GM12878 (cell line): Measurements from ENCODE around the gene HSCB. TPM values are rescaled to one million over a fixed set of nuclear protein-coding genes. Genes with fewer than 3 reads are reported as not detected.

Source experiments
- ATAC-seq: fragments of 200-7000 bp; cut with Tn5 transposase; 3 replicates; pipeline ENCODE4 v1.9.1; 2020; ENCODE audit warnings: mild to moderate bottlenecking, moderate library complexity
- BruUV-seq: library from RNA; stranded (reverse); fragments of 400-500 nt; replicated peaks from 2 replicates; lab custom pipeline; 2021; lab: Mats Ljungman, UMichigan
- CTCF ChIA-PET: fragments of 300-600 bp; sonication (Branson Sonifier 250); formaldehyde crosslinking; extraction: SDS; loops from one replicate; lab custom pipeline; 2021; ENCODE audit warnings: inconsistent platforms; lab: Yijun Ruan, JAX
- POLR2A ChIA-PET: fragments of 350-600 bp; formaldehyde crosslinking; extraction: SDS; loops from one replicate; lab custom pipeline; 2021; ENCODE audit warnings: inconsistent platforms; lab: Charles Lee
- RAD21 ChIA-PET: fragments of 300-600 bp; sonication (Branson Sonifier 250); formaldehyde crosslinking; loops from one replicate; lab custom pipeline; 2023; ENCODE audit warnings: antibody characterized with exemption; ENCODE audit not compliant: unreplicated experiment; lab: Charles Lee
- SMC1A ChIA-PET: fragments of 300-600 bp; sonication (Branson Sonifier 250); formaldehyde crosslinking; loops from one replicate; lab custom pipeline; 2023; ENCODE audit not compliant: unreplicated experiment, uncharacterized antibody; lab: Charles Lee
- DNase-seq: peaks from one replicate; pipeline ENCODE4 v3.0.0-alpha.2; 2011; ENCODE audit warnings: low read depth, low spot score
- FAIRE-seq: peaks from 3 replicates; lab custom pipeline; 2011; peaks lifted over from hg19 to GRCh38; lab: Jason Lieb, UNC
- H2AFZ ChIP-seq: 2 replicates; pipeline ENCODE4 v1.6.0; 2011; ENCODE audit warnings: low read depth, low read length, control low read depth; ENCODE audit not compliant: control insufficient read depth
- H3K27ac ChIP-seq: 2 replicates; pipeline ENCODE4 v1.5.1; 2011; ENCODE audit warnings: control low read depth; ENCODE audit not compliant: control insufficient read depth, insufficient read depth
- H3K27me3 ChIP-seq, 2 experiments: replicated peaks in 1 of 2; 2 replicates each; pipeline versions ENCODE4 v1.6.0 to v1.6.1; 2011; ENCODE audit warnings: low read length in 1 of 2; ENCODE audit not compliant: control insufficient read depth in 2 of 2, insufficient read depth in 2 of 2
- H3K36me3 ChIP-seq, 2 experiments: 2 replicates each; pipeline ENCODE4 v1.5.1; 2011; ENCODE audit warnings: low read length in 1 of 2; ENCODE audit not compliant: control insufficient read depth in 2 of 2, insufficient read depth in 2 of 2
- H3K4me1 ChIP-seq: 2 replicates; pipeline ENCODE4 v1.6.1; 2011; ENCODE audit warnings: mild to moderate bottlenecking, low read length, moderate library complexity, mixed read lengths; ENCODE audit not compliant: control insufficient read depth, insufficient read depth
- H3K4me2 ChIP-seq: 2 replicates; pipeline ENCODE4 v1.6.0; 2011; ENCODE audit warnings: control low read depth; ENCODE audit not compliant: control insufficient read depth, insufficient read depth
- H3K4me3 ChIP-seq: fragments of 200-600 bp; sonication (generic); 2 replicates; pipeline ENCODE4 v1.5.1; 2016
- H3K79me2 ChIP-seq: 2 replicates; pipeline ENCODE4 v1.6.0; 2011; ENCODE audit warnings: low read length; ENCODE audit not compliant: control insufficient read depth, insufficient read depth
- H3K9ac ChIP-seq: 2 replicates; pipeline ENCODE4 v1.8.0; 2011; ENCODE audit warnings: low read length, control low read depth, mixed read lengths; ENCODE audit not compliant: control insufficient read depth, insufficient read depth
- H3K9me3 ChIP-seq: replicated peaks from 3 replicates; pipeline ENCODE4 v1.5.1; 2011; ENCODE audit warnings: mild to moderate bottlenecking, low read length; ENCODE audit not compliant: control insufficient read depth, insufficient read depth
- H4K20me1 ChIP-seq: 2 replicates; pipeline ENCODE4 v1.6.0; 2011; ENCODE audit not compliant: control insufficient read depth, insufficient read depth
- CUX1 ChIP-seq: IDR thresholded peaks from 2 replicates; pipeline ENCODE4 v1.6.1; 2012; ENCODE audit warnings: improper control_type of control experiment, low read depth, low read length; ENCODE audit not compliant: insufficient replicate concordance
- ETV6 ChIP-seq, 2 experiments: fragments of 450-650 bp in 1 of 2; IDR thresholded peaks in 1 of 2; conservative IDR thresholded peaks in 1 of 2; 2 replicates each; pipeline ENCODE4 v1.6.1; 2014; ENCODE audit warnings: antibody characterized with exemption in 1 of 2, borderline replicate concordance in 1 of 2, low read depth in 1 of 2, mild to moderate bottlenecking in 1 of 2, moderate library complexity in 1 of 2
- HDAC2 ChIP-seq: fragments of 200-600 bp; sonication (generic); IDR thresholded peaks from 2 replicates; pipeline ENCODE4 v1.6.1; 2017
- HDGF ChIP-seq: fragments of 450-650 bp; IDR thresholded peaks from 2 replicates; pipeline ENCODE4 v1.6.1; 2016; ENCODE audit warnings: antibody characterized with exemption
- MEF2A ChIP-seq: IDR thresholded peaks from 2 replicates; pipeline ENCODE4 v1.6.1; 2011; ENCODE audit warnings: low read depth, mild to moderate bottlenecking, low read length, moderate library complexity; ENCODE audit not compliant: insufficient read depth
- PBX3 ChIP-seq: IDR thresholded peaks from 2 replicates; pipeline ENCODE4 v1.6.1; 2011; ENCODE audit warnings: mild to moderate bottlenecking, low read depth, low read length, moderate library complexity; ENCODE audit not compliant: insufficient replicate concordance
- RCOR1 ChIP-seq: conservative IDR thresholded peaks from 2 replicates; pipeline ENCODE4 v1.6.1; 2012; ENCODE audit warnings: low read depth, low read length, improper control_type of control experiment
- RFX5 ChIP-seq: IDR thresholded peaks from 2 replicates; pipeline ENCODE4 v1.6.1; 2011; ENCODE audit warnings: low read depth, low read length, improper control_type of control experiment
- SMAD5 ChIP-seq: IDR thresholded peaks from 2 replicates; pipeline ENCODE4 v1.6.1; 2016; ENCODE audit warnings: antibody characterized with exemption, low read depth
- SRF ChIP-seq, 2 experiments: IDR thresholded peaks; 2 replicates each; pipeline ENCODE4 v1.6.1; 2011; ENCODE audit warnings: low read depth in 2 of 2, low read length in 2 of 2, mild to moderate bottlenecking in 1 of 2, moderate library complexity in 1 of 2
- ZNF274 ChIP-seq: IDR thresholded peaks from one replicate; pipeline ENCODE4 v1.8.0; 2011; ENCODE audit not compliant: insufficient read length, insufficient read depth
- WGBS: methylation state at CpG from one replicate; pipeline ENCODE4 v1.1.6; 2016; ENCODE audit warnings: low lambda C conversion rate; ENCODE audit not compliant: insufficient replicate concordance, insufficient coverage; ENCODE audit errors: missing lambda C conversion rate; 5-methylcytosine and 5-hydroxymethylcytosine counted together
- in situ Hi-C: fragments of 300-500 bp; cut with MboI; formaldehyde crosslinking; loops from 9 replicates; pipeline ENCODE4 v1.14.3; 2018; ENCODE audit warnings: mixed read lengths
- intact Hi-C: fragments of 100-400 bp; cut with micrococcal nuclease; formaldehyde crosslinking; loops from one replicate; pipeline ENCODE4 v1.14.2; 2022; ENCODE audit not compliant: unreplicated experiment
- polyA plus RNA-seq, 11 experiments: library from polyadenylated mRNA; depleted of rRNA in 4 of 11; unstranded in 6 of 11; stranded (reverse) in 5 of 11; fragments of >200 nt; fragmentation: Nextera tagmentation in 4 of 11; fragmentation: Illumina TruSeq in 1 of 11; extraction: Ambion mirVana in 4 of 11; extraction: Trizol in 1 of 11; gene quantifications; 1 replicate in 1 of 11; 2 replicates in 10 of 11; pipeline versions ENCODE4 v1.2.1 to v1.2.3, GENCODE V29; 2011 to 2016; ENCODE audit warnings: inconsistent platforms in 2 of 11, missing spikeins in 2 of 11, low read depth in 1 of 11
- total RNA-seq, 4 experiments: library from RNA; depleted of rRNA in 3 of 4; stranded (reverse); fragments of >200 nt in 3 of 4; fragmentation: Illumina TruSeq in 1 of 4; extraction: Trizol in 1 of 4; gene quantifications; 2 replicates each; pipeline versions ENCODE4 v1.2.1 to v1.2.3, GENCODE V29; 2013 to 2021

HSCB gene
- total and polyA plus RNA-seq, 10 of the 15 experiments (the other 5 are each of a cell fraction or from before 2014, with no cell fraction given) = 10.6 to 28.4 (median 20.8) TPM

GRCh38 chr22:28702891-28703290 is 38.9 kb upstream of the HSCB start:
- intact Hi-C loops = no loop called here
- Histone ChIP-seq H3K79me2 (no peaks in the 10 kb centered on the region), H3K27me3 (no peaks in the 10 kb centered on the region), H3K9ac (no peak overlapping the region), H3K27ac (no peak overlapping the region), H3K4me3 (no peak overlapping the region), H3K9me3 (no peaks in the 10 kb centered on the region), H4K20me1 (no peaks in the 10 kb centered on the region), H3K4me1 (peaks cover 4% of the 10 kb centered on the region; the same call in 1 of the 2 replicates), H2AFZ (no peak overlapping the region), H3K36me3 (peaks cover 2 to 3% of the 10 kb centered on the region in 2 experiments; a peak in 3 of 4 replicates), H3K4me2 (no peak overlapping the region)
- FAIRE-seq = no peak
- ATAC-seq = no peak
- ChIA-PET RAD21 (no interaction called here), SMC1A (no interaction called here), POLR2A (no interaction called here), CTCF (no interaction called here)
- TF ChIP-seq SRF (IDR thresholded peaks at IDR 0.05; ENCODE audit: low read depth in 2 of 2, low read length in 2 of 2) (no peak), HDGF (no peak), PBX3 (no peak), ZNF274 (no peak), RCOR1 (no peak)
- WGBS = 97% methylated on average over 2 of the region's 2 CpGs
- no peak for DNase-seq
- no TSS peak for BruUV-seq
- in situ Hi-C loops = no loop called here

GRCh38 chr22:28703436-28703835 is 38.4 kb upstream of the HSCB start:
- H3K4me1 ChIP-seq = peaks cover 4% of the 10 kb centered on the region; the same call in 1 of the 2 replicates
- H2AFZ ChIP-seq = no peak overlapping the region
- ChIA-PET SMC1A (no interaction called here), CTCF (interaction anchor here (0.7 kb wide), 1 partner anchor 101 kb away, joined by 3 read pairs; no protein-coding TSS in a partner anchor), POLR2A (no interaction called here), RAD21 (no interaction called here)
- H4K20me1 ChIP-seq = no peaks in the 10 kb centered on the region
- BruUV-seq = no TSS peak
- H3K27ac ChIP-seq = no peak overlapping the region
- H3K4me2 ChIP-seq = no peak overlapping the region
- intact Hi-C loops (no loop called here), in situ Hi-C loops (no loop called here)
- peaks cover 2 to 3% of the 10 kb centered on the region in 2 experiments; a peak in 3 of 4 replicates for H3K36me3 ChIP-seq
- H3K27me3 ChIP-seq = no peaks in the 10 kb centered on the region
- H3K9ac ChIP-seq = no peak overlapping the region
- no peaks in the 10 kb centered on the region for H3K79me2 ChIP-seq
- H3K9me3 ChIP-seq = no peaks in the 10 kb centered on the region
- FAIRE-seq (no peak), ATAC-seq (no peak), DNase-seq (no peak)
- H3K4me3 ChIP-seq = no peak overlapping the region
- no peak for TF ChIP-seq RFX5
- TF ChIP-seq SMAD5 = no peak
- no peak for TF ChIP-seq MEF2A
- TF ChIP-seq CUX1 = no peak
- TF ChIP-seq PBX3 = no peak
- TF ChIP-seq ETV6 (conservative IDR thresholded peaks at IDR 0.05 in 1 of 2, IDR thresholded peaks at IDR 0.05 in 1 of 2; ENCODE audit: borderline replicate concordance in 1 of 2, low read depth in 1 of 2) = no peak
- TF ChIP-seq HDAC2 = no peak
